Measurements from ENCODE around the gene ICAM1. TPM values are rescaled to one million over a fixed set of nuclear protein-coding genes. Genes with fewer than 3 reads are reported as not detected.

ICAM1 gene
- total and polyA plus RNA-seq, 10 of the 15 experiments (the other 5 are each of a cell fraction or from before 2014, with no cell fraction given): 7.6 to 115 (median 60.2) TPM

DNA sequence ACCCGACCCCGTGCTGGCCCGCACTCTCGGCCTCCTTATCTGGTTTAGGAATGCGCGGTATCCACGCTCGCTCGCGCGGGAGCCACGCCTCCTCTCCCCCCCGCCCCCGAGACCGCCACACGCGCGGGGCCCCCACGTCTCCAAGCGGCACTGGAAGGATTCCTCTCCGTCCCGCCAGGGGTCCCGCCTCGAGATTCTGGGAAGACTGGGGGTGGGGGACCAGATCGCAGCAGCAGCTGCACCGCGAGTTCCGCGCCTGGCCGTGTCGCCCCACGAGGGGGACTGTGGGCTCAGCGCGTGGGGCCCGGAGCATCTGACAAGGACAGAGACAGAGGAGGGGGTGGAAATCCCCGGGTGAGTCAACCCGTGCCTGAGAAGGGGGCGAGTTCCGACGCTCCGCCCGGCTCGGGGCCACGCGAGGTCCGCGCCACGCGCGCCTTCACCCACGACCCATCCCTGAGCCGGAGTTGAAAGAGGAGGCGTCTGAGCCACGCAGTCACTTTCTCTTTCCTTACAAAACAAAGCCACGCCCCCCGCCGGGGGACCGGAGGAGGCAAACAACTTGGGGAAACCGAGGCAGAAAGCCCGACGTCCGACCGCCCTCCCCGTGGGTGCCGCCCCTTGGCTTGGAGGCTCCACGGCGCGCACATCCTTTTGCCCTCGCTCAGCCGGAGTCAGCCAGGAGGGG lies 40.6 kb upstream of the ICAM1 start (continued):
- TF ChIP-seq, protein P1, sequence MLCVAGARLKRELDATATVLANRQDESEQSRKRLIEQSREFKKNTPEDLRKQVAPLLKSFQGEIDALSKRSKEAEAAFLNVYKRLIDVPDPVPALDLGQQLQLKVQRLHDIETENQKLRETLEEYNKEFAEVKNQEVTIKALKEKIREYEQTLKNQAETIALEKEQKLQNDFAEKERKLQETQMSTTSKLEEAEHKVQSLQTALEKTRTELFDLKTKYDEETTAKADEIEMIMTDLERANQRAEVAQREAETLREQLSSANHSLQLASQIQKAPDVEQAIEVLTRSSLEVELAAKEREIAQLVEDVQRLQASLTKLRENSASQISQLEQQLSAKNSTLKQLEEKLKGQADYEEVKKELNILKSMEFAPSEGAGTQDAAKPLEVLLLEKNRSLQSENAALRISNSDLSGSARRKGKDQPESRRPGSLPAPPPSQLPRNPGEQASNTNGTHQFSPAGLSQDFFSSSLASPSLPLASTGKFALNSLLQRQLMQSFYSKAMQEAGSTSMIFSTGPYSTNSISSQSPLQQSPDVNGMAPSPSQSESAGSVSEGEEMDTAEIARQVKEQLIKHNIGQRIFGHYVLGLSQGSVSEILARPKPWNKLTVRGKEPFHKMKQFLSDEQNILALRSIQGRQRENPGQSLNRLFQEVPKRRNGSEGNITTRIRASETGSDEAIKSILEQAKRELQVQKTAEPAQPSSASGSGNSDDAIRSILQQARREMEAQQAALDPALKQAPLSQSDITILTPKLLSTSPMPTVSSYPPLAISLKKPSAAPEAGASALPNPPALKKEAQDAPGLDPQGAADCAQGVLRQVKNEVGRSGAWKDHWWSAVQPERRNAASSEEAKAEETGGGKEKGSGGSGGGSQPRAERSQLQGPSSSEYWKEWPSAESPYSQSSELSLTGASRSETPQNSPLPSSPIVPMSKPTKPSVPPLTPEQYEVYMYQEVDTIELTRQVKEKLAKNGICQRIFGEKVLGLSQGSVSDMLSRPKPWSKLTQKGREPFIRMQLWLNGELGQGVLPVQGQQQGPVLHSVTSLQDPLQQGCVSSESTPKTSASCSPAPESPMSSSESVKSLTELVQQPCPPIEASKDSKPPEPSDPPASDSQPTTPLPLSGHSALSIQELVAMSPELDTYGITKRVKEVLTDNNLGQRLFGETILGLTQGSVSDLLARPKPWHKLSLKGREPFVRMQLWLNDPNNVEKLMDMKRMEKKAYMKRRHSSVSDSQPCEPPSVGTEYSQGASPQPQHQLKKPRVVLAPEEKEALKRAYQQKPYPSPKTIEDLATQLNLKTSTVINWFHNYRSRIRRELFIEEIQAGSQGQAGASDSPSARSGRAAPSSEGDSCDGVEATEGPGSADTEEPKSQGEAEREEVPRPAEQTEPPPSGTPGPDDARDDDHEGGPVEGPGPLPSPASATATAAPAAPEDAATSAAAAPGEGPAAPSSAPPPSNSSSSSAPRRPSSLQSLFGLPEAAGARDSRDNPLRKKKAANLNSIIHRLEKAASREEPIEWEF (IDR thresholded peaks at IDR 0.05; ENCODE audit: insufficient replicate concordance, low read depth, low read length): no peak
- no peak for TF ChIP-seq HDAC2 (IDR thresholded peaks at IDR 0.05)
- TF ChIP-seq SMAD1 (IDR thresholded peaks at IDR 0.05; ENCODE audit: low read depth, partially characterized antibody): no peak
- TF ChIP-seq, protein P2, sequence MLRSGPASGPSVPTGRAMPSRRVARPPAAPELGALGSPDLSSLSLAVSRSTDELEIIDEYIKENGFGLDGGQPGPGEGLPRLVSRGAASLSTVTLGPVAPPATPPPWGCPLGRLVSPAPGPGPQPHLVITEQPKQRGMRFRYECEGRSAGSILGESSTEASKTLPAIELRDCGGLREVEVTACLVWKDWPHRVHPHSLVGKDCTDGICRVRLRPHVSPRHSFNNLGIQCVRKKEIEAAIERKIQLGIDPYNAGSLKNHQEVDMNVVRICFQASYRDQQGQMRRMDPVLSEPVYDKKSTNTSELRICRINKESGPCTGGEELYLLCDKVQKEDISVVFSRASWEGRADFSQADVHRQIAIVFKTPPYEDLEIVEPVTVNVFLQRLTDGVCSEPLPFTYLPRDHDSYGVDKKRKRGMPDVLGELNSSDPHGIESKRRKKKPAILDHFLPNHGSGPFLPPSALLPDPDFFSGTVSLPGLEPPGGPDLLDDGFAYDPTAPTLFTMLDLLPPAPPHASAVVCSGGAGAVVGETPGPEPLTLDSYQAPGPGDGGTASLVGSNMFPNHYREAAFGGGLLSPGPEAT (IDR thresholded peaks at IDR 0.05; ENCODE audit: low read depth): peak; percentile 68
- TF ChIP-seq, protein P3, sequence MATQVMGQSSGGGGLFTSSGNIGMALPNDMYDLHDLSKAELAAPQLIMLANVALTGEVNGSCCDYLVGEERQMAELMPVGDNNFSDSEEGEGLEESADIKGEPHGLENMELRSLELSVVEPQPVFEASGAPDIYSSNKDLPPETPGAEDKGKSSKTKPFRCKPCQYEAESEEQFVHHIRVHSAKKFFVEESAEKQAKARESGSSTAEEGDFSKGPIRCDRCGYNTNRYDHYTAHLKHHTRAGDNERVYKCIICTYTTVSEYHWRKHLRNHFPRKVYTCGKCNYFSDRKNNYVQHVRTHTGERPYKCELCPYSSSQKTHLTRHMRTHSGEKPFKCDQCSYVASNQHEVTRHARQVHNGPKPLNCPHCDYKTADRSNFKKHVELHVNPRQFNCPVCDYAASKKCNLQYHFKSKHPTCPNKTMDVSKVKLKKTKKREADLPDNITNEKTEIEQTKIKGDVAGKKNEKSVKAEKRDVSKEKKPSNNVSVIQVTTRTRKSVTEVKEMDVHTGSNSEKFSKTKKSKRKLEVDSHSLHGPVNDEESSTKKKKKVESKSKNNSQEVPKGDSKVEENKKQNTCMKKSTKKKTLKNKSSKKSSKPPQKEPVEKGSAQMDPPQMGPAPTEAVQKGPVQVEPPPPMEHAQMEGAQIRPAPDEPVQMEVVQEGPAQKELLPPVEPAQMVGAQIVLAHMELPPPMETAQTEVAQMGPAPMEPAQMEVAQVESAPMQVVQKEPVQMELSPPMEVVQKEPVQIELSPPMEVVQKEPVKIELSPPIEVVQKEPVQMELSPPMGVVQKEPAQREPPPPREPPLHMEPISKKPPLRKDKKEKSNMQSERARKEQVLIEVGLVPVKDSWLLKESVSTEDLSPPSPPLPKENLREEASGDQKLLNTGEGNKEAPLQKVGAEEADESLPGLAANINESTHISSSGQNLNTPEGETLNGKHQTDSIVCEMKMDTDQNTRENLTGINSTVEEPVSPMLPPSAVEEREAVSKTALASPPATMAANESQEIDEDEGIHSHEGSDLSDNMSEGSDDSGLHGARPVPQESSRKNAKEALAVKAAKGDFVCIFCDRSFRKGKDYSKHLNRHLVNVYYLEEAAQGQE (IDR thresholded peaks at IDR 0.05; ENCODE audit: low read depth, low read length): no peak; the same call in 1 of the 2 replicates
- no peak for TF ChIP-seq KLF5 (IDR thresholded peaks at IDR 0.05; ENCODE audit: partially characterized antibody)
- TF ChIP-seq, protein P4, sequence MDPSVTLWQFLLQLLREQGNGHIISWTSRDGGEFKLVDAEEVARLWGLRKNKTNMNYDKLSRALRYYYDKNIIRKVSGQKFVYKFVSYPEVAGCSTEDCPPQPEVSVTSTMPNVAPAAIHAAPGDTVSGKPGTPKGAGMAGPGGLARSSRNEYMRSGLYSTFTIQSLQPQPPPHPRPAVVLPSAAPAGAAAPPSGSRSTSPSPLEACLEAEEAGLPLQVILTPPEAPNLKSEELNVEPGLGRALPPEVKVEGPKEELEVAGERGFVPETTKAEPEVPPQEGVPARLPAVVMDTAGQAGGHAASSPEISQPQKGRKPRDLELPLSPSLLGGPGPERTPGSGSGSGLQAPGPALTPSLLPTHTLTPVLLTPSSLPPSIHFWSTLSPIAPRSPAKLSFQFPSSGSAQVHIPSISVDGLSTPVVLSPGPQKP (IDR thresholded peaks at IDR 0.05; ENCODE audit: low read depth, low read length): no peak
- no peak for TF ChIP-seq EZH2 (IDR thresholded peaks at IDR 0.05; ENCODE audit: borderline replicate concordance, control insufficient read depth, low read depth, low read length)
- TF ChIP-seq NFXL1 (IDR thresholded peaks at IDR 0.05; ENCODE audit: borderline replicate concordance): no peak
- peak; percentile 54 for TF ChIP-seq JUNB (IDR thresholded peaks at IDR 0.05)
- TF ChIP-seq, protein P5, sequence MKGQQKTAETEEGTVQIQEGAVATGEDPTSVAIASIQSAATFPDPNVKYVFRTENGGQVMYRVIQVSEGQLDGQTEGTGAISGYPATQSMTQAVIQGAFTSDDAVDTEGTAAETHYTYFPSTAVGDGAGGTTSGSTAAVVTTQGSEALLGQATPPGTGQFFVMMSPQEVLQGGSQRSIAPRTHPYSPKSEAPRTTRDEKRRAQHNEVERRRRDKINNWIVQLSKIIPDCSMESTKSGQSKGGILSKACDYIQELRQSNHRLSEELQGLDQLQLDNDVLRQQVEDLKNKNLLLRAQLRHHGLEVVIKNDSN (IDR thresholded peaks at IDR 0.05; ENCODE audit: borderline replicate concordance, extremely low read length, insufficient read depth, low read depth, low read length): no peak
- TF ChIP-seq MYC (IDR thresholded peaks at IDR 0.05; ENCODE audit: insufficient read depth, insufficient read length, insufficient replicate concordance, low read length, severe bottlenecking): no peak
- TF ChIP-seq, protein P6, sequence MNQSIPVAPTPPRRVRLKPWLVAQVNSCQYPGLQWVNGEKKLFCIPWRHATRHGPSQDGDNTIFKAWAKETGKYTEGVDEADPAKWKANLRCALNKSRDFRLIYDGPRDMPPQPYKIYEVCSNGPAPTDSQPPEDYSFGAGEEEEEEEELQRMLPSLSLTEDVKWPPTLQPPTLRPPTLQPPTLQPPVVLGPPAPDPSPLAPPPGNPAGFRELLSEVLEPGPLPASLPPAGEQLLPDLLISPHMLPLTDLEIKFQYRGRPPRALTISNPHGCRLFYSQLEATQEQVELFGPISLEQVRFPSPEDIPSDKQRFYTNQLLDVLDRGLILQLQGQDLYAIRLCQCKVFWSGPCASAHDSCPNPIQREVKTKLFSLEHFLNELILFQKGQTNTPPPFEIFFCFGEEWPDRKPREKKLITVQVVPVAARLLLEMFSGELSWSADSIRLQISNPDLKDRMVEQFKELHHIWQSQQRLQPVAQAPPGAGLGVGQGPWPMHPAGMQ (IDR thresholded peaks at IDR 0.05; ENCODE audit: borderline replicate concordance): no peak
- no peak for TF ChIP-seq BCL11A (IDR thresholded peaks at IDR 0.05; ENCODE audit: low read depth, low read length)

Measured in GM12878 (cell line).